ENCODE measurements around the gene TENT5C.

The TENT5C gene

DNA sequence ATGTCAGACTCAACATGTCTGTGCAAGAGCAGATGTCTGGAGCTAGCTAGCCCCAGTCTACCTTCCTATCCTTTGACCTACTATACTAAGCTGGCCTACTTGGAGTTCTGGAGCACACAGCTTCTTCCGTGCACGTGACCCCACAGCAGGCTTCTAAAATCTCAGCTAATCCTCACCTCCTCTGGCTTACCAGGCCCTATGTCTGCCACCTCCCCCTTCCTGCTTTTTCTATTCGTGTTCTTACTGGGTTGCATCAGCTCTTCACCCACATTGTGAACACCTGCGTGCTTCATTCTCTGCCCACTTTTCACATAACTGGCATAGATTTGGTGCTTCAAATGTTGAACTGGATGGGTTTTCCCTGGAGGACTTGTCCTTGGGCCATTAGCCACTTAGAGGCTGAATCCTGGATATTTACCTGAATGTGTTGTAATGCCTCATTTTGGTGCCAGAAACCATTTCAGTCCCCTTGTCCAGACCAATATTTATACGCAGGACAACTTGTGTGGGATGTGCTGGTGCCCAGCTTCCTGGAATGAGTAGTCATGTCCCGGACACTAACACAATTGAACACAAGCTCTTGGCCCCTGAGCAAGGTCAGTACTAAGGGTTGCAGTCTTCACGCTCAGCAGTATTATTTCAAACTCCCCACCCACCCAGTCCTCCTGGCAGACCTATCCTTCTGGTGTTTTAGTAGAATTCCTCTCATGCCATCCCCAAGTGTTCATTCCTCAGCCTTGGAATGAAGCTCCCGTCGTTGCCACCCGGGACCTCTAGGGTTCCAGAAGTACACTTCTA lies 24.0 kb downstream of the TENT5C start:
- no CpG with 5 or more reads among the region's 10 CpGs for WGBS, 2 donors (ENCODE audit: extremely low coverage in 2 of 2, insufficient read length in 2 of 2, insufficient replicate concordance in 1 of 2)
- Histone ChIP-seq H4K91ac (ENCODE audit: low read depth, low read length, poor library complexity) (no peak overlapping the region), H3K23ac (ENCODE audit: low read depth, low read length, poor library complexity) (no peak overlapping the region), H3K18ac (ENCODE audit: low read length) (no peak overlapping the region), H3K4me2 (ENCODE audit: insufficient read depth, low read length, poor library complexity, severe bottlenecking) (no peak overlapping the region), H3K27ac (replicated peaks; ENCODE audit: low read length) (no peak overlapping the region), H2BK120ac (ENCODE audit: low read depth, low read length) (no peak overlapping the region), H4K8ac (ENCODE audit: low read depth, low read length) (no peak overlapping the region), H3K9me3 (replicated peaks in 1 of 2; ENCODE audit: control insufficient read depth in 2 of 2, insufficient read depth in 1 of 2, low read depth in 1 of 2, low read length in 2 of 2) (no peaks in the 10 kb centered on the region), H3K36me3 (replicated peaks in 1 of 2; ENCODE audit: control insufficient read depth in 2 of 2, insufficient read depth in 2 of 2, low read length in 2 of 2) (no peaks in the 10 kb centered on the region), H3K4ac (ENCODE audit: low read length) (no peak overlapping the region), H2BK12ac (ENCODE audit: low read length) (no peak overlapping the region), H3K14ac (ENCODE audit: low read length) (no peak overlapping the region), H2AK5ac (ENCODE audit: low read depth, low read length) (no peak overlapping the region), H3K79me1 (ENCODE audit: low read depth, low read length) (no peaks in the 10 kb centered on the region), H2BK15ac (ENCODE audit: low read length) (no peak overlapping the region), H2BK5ac (ENCODE audit: low read length) (no peak overlapping the region), H3K4me1 (ENCODE audit: control insufficient read depth in 2 of 2, insufficient read depth in 1 of 2, low read depth in 1 of 2, low read length in 2 of 2) (no peaks in the 10 kb centered on the region), H3K27me3 (ENCODE audit: control insufficient read depth in 3 of 3, insufficient read depth in 3 of 3, low read depth in 1 of 3, low read length in 3 of 3) (peaks cover 0 to 16% (median 0%) of the 10 kb centered on the region in 3 experiments), H2AFZ (ENCODE audit: low read length) (no peak overlapping the region), H3K4me3 (ENCODE audit: low read length in 2 of 2) (no peak overlapping the region), H3K9ac (ENCODE audit: low read depth, low read length, poor library complexity) (no peak overlapping the region)
- DNase-seq (ENCODE audit: low spot score): no peak

DNA sequence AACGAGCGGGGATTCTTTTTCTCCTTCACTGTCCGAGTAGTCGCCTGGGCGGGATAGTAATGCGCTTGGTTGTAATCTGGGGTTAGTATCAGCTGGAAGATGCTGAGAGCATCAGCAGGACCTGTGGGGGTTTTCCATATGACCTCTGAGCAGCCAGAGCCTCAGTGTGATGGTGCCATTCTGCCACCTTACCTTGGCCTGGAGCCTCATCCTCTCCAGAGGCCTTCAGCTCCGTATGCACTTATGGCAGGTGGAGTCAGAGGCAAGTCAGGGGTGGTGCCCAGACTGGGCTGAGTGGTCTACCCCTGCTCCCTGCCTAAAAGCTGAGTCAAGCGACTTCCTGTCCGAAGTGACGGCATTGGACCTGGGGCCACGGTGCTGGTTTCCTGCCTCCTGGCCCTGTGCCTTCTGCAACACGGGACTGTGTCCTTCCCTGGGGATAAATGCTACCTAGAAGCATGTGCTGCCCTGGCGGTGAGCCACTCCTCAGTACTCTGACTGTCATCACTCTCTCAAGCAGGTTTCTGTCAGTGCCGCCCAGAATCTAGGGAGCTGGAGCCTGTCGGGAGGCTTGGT lies 24.7 kb downstream of the TENT5C start:
- Histone ChIP-seq H2BK12ac (ENCODE audit: low read length) (no peak overlapping the region), H3K4ac (ENCODE audit: low read length) (no peak overlapping the region), H2AK5ac (ENCODE audit: low read depth, low read length) (no peak overlapping the region), H3K14ac (ENCODE audit: low read length) (no peak overlapping the region), H3K4me3 (ENCODE audit: low read length in 2 of 2) (no peak overlapping the region), H3K79me1 (ENCODE audit: low read depth, low read length) (no peaks in the 10 kb centered on the region), H3K4me2 (ENCODE audit: insufficient read depth, low read length, poor library complexity, severe bottlenecking) (no peak overlapping the region), H3K27me3 (ENCODE audit: control insufficient read depth in 3 of 3, insufficient read depth in 3 of 3, low read depth in 1 of 3, low read length in 3 of 3) (peaks cover 0 to 16% (median 0%) of the 10 kb centered on the region in 3 experiments), H3K18ac (ENCODE audit: low read length) (no peak overlapping the region), H4K91ac (ENCODE audit: low read depth, low read length, poor library complexity) (no peak overlapping the region), H3K9ac (ENCODE audit: low read depth, low read length, poor library complexity) (peak overlapping the region; percentile 7), H2BK15ac (ENCODE audit: low read length) (no peak overlapping the region), H3K9me3 (replicated peaks in 1 of 2; ENCODE audit: control insufficient read depth in 2 of 2, insufficient read depth in 1 of 2, low read depth in 1 of 2, low read length in 2 of 2) (no peaks in the 10 kb centered on the region), H2AFZ (ENCODE audit: low read length) (no peak overlapping the region), H3K4me1 (ENCODE audit: control insufficient read depth in 2 of 2, insufficient read depth in 1 of 2, low read depth in 1 of 2, low read length in 2 of 2) (no peaks in the 10 kb centered on the region), H3K36me3 (replicated peaks in 1 of 2; ENCODE audit: control insufficient read depth in 2 of 2, insufficient read depth in 2 of 2, low read length in 2 of 2) (no peaks in the 10 kb centered on the region), H2BK5ac (ENCODE audit: low read length) (no peak overlapping the region), H3K27ac (replicated peaks; ENCODE audit: low read length) (no peak overlapping the region), H2BK120ac (ENCODE audit: low read depth, low read length) (no peak overlapping the region), H4K8ac (ENCODE audit: low read depth, low read length) (no peak overlapping the region), H3K23ac (ENCODE audit: low read depth, low read length, poor library complexity) (no peak overlapping the region)
- DNase-seq (ENCODE audit: low spot score): no peak
- no CpG with 5 or more reads among the region's 15 CpGs for WGBS, 2 donors (ENCODE audit: extremely low coverage in 2 of 2, insufficient read length in 2 of 2, insufficient replicate concordance in 1 of 2)

DNA sequence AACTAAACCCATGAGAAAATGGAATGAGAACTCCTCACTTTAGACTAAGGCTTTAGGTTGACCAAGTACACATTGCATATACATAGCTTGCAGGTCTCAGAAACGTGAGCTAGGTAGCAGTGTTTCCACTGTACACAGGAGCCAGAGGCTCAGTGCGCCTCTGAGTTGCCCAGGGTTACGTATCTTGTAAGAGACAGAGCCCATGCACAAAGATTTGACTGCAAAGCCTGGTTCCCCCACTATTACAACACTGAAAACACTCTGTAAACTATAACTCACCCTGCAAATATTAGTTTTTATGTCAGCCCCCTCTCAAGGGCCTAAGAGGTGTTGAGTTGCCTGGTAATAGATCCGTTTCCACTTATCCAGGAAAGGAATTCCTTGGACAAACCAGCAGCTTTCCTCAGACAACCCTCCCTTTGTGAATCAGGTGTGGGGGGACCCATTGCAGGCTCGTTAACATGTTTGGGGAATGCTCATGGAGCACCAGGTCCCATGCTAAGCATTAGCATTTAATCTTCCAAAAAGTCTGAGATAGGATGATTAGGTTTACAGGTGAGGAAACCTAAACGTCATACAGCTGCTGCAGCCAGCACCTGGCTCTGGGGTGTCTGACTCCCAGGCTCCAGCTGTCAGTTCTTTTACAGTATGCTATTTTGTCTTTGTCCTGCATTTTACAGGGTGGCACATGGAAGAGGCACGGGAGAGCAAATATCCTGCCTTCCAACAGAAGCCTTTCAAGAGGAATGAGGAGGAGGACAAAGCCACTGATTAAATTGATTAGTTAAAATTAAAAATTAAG lies 25.7 kb downstream of the TENT5C start:
- no peaks in the 10 kb centered on the region for H3K36me3 ChIP-seq (replicated peaks in 1 of 2; ENCODE audit: control insufficient read depth in 2 of 2, insufficient read depth in 2 of 2, low read length in 2 of 2)
- H3K14ac ChIP-seq (ENCODE audit: low read length): no peak overlapping the region
- H3K4me3 ChIP-seq (ENCODE audit: low read length in 2 of 2): no peak overlapping the region
- H2BK120ac ChIP-seq (ENCODE audit: low read depth, low read length): no peak overlapping the region
- no peak overlapping the region for H2BK5ac ChIP-seq (ENCODE audit: low read length)
- WGBS, 2 donors (ENCODE audit: extremely low coverage in 2 of 2, insufficient read length in 2 of 2, insufficient replicate concordance in 1 of 2): no CpG with 5 or more reads among the region's 7 CpGs
- no peaks in the 10 kb centered on the region for H3K9me3 ChIP-seq (replicated peaks in 1 of 2; ENCODE audit: control insufficient read depth in 2 of 2, insufficient read depth in 1 of 2, low read depth in 1 of 2, low read length in 2 of 2)
- no peak overlapping the region for H3K23ac ChIP-seq (ENCODE audit: low read depth, low read length, poor library complexity)
- H3K4ac ChIP-seq (ENCODE audit: low read length): no peak overlapping the region
- H4K91ac ChIP-seq (ENCODE audit: low read depth, low read length, poor library complexity): no peak overlapping the region
- H3K9ac ChIP-seq (ENCODE audit: low read depth, low read length, poor library complexity): no peak overlapping the region
- no peaks in the 10 kb centered on the region for H3K79me1 ChIP-seq (ENCODE audit: low read depth, low read length)
- no peak overlapping the region for H3K27ac ChIP-seq (replicated peaks; ENCODE audit: low read length)
- no peak overlapping the region for H2BK12ac ChIP-seq (ENCODE audit: low read length)
- no peak overlapping the region for H4K8ac ChIP-seq (ENCODE audit: low read depth, low read length)
- H2BK15ac ChIP-seq (ENCODE audit: low read length): no peak overlapping the region
- H3K18ac ChIP-seq (ENCODE audit: low read length): no peak overlapping the region
- no peak overlapping the region for H2AK5ac ChIP-seq (ENCODE audit: low read depth, low read length)
- no peak overlapping the region for H3K4me2 ChIP-seq (ENCODE audit: insufficient read depth, low read length, poor library complexity, severe bottlenecking)
- H3K27me3 ChIP-seq (ENCODE audit: control insufficient read depth in 3 of 3, insufficient read depth in 3 of 3, low read depth in 1 of 3, low read length in 3 of 3): peaks cover 0 to 16% (median 0%) of the 10 kb centered on the region in 3 experiments
- H3K4me1 ChIP-seq (ENCODE audit: control insufficient read depth in 2 of 2, insufficient read depth in 1 of 2, low read depth in 1 of 2, low read length in 2 of 2): no peaks in the 10 kb centered on the region
- no peak for DNase-seq (ENCODE audit: low spot score)
- no peak overlapping the region for H2AFZ ChIP-seq (ENCODE audit: low read length)

Measured in neuronal stem cell (in vitro differentiated cells).